Measurements from ENCODE around the gene SPOCD1. TPM values are rescaled to one million over a fixed set of nuclear protein-coding genes. Genes with fewer than 3 reads are reported as not detected.

SPOCD1 gene
- total and polyA plus RNA-seq, 4 donors, result under 0.01 to 0.19 (median 0.12) TPM; not detected in 1

- DNase-seq (ENCODE audit: low spot score), result no peak
- Histone ChIP-seq H3K36me3 (ENCODE audit: control insufficient read depth in 4 of 4, insufficient read depth in 3 of 4, low read depth in 1 of 4, low read length in 3 of 4) (no peaks in the 10 kb centered on the region), H3K9me3 (ENCODE audit: control insufficient read depth in 4 of 4, low read length in 3 of 4) (no peaks in the 10 kb centered on the region), H3K27me3 (ENCODE audit: control insufficient read depth in 4 of 4, insufficient read depth in 4 of 4, low read length in 3 of 4) (no peaks in the 10 kb centered on the region), H3K9ac (ENCODE audit: low read depth in 1 of 2, low read length in 2 of 2) (no peak overlapping the region), H3K4me3 (ENCODE audit: low read depth in 1 of 3, low read length in 3 of 3) (no peak overlapping the region), H3K27ac (ENCODE audit: low read depth in 1 of 2, low read length in 2 of 2) (no peak overlapping the region), H3K4me1 (ENCODE audit: control insufficient read depth in 4 of 4, insufficient read depth in 4 of 4, low read length in 3 of 4) (peaks cover 0 to 12% (median 6%) of the 10 kb centered on the region in 4 donors)
- no peak for TF ChIP-seq YY1 (IDR thresholded peaks at IDR 0.05)
- no peak for TF ChIP-seq REST (IDR thresholded peaks at IDR 0.05)
- no peak for TF ChIP-seq FOXA2 (IDR thresholded peaks at IDR 0.05)
- TF ChIP-seq RAD21 (IDR thresholded peaks at IDR 0.05), result no peak
- no peak for TF ChIP-seq HNF4G (IDR thresholded peaks at IDR 0.05)
- TF ChIP-seq GABPA (IDR thresholded peaks at IDR 0.05 in 1 of 2, conservative IDR thresholded peaks at IDR 0.05 in 1 of 2), result no peak
- TF ChIP-seq JUND (IDR thresholded peaks at IDR 0.05), result no peak
- TF ChIP-seq NR2F2 (IDR thresholded peaks at IDR 0.05), result no peak
- TF ChIP-seq ATF3 (IDR thresholded peaks at IDR 0.05), result no peak
- no peak for TF ChIP-seq TAF1 (conservative IDR thresholded peaks at IDR 0.05)
- 85% methylated on average over 11 of the region's 11 CpGs for WGBS
These were observed 25.2 kb downstream of the SPOCD1 start for GRCh38 chr1:31790641-31791091.

- Histone ChIP-seq H3K4me1 (ENCODE audit: control insufficient read depth in 4 of 4, insufficient read depth in 4 of 4, low read length in 3 of 4) (peaks cover 0 to 12% (median 6%) of the 10 kb centered on the region in 4 donors), H3K9ac (ENCODE audit: low read depth in 1 of 2, low read length in 2 of 2) (no peak overlapping the region), H3K27ac (ENCODE audit: low read depth in 1 of 2, low read length in 2 of 2) (no peak overlapping the region), H3K36me3 (ENCODE audit: control insufficient read depth in 4 of 4, insufficient read depth in 3 of 4, low read depth in 1 of 4, low read length in 3 of 4) (no peaks in the 10 kb centered on the region), H3K4me3 (ENCODE audit: low read depth in 1 of 3, low read length in 3 of 3) (no peak overlapping the region), H3K27me3 (ENCODE audit: control insufficient read depth in 4 of 4, insufficient read depth in 4 of 4, low read length in 3 of 4) (no peaks in the 10 kb centered on the region), H3K9me3 (ENCODE audit: control insufficient read depth in 4 of 4, low read length in 3 of 4) (no peaks in the 10 kb centered on the region)
- 69% methylated on average over 3 of the region's 3 CpGs for WGBS
- no peak for DNase-seq (ENCODE audit: low spot score)
- TF ChIP-seq JUND (IDR thresholded peaks at IDR 0.05) (no peak), YY1 (IDR thresholded peaks at IDR 0.05) (no peak), RXRA (IDR thresholded peaks at IDR 0.05) (no peak), FOXA1 (IDR thresholded peaks at IDR 0.05) (no peak), CTCF (IDR thresholded peaks at IDR 0.05; ENCODE audit: low read depth, low read length, missing input control) (no peak), HNF4A (conservative IDR thresholded peaks at IDR 0.05) (no peak), REST (IDR thresholded peaks at IDR 0.05) (no peak), GABPA (IDR thresholded peaks at IDR 0.05 in 1 of 2, conservative IDR thresholded peaks at IDR 0.05 in 1 of 2) (no peak)
These were observed 25.7 kb downstream of the SPOCD1 start for GRCh38 chr1:31790140-31790539.

Data from liver (tissue), 9 donors.